Kidney epithelial cell (primary cell): Measurements from ENCODE around the gene NEB. TPM values are rescaled to one million over a fixed set of nuclear protein-coding genes. Genes with fewer than 3 reads are reported as not detected.

Source experiments
- DNase-seq: peaks from one replicate; pipeline ENCODE4 v3.0.0-alpha.2; 2010; ENCODE audit warnings: low read depth
- H3K27me3 ChIP-seq: 2 replicates; pipeline ENCODE4 v1.6.0; 2011; ENCODE audit warnings: low read length; ENCODE audit not compliant: control insufficient read depth, insufficient read depth
- H3K36me3 ChIP-seq: 2 replicates; pipeline ENCODE4 v1.5.1; 2011; ENCODE audit warnings: low read length; ENCODE audit not compliant: control insufficient read depth, insufficient read depth
- H3K4me3 ChIP-seq: 2 replicates; pipeline ENCODE4 v1.5.1; 2011; ENCODE audit warnings: low read depth, mild to moderate bottlenecking, control low read depth, low read length
- total RNA-seq: library from RNA; depleted of rRNA; stranded (reverse); fragments of >200 nt; gene quantifications from 2 replicates; pipeline ENCODE4 v1.2.3, GENCODE V29; 2015
- TF ChIP-seq, protein P1 (sequence below): IDR thresholded peaks from 2 replicates; pipeline ENCODE4 v1.5.1; 2011; ENCODE audit warnings: mild to moderate bottlenecking, moderate library complexity, low read length, control low read depth, inconsistent platforms; ENCODE audit not compliant: insufficient read depth, poor library complexity, severe bottlenecking

The NEB gene
- total RNA-seq, 1 donor from 2014 or later: 0.38 TPM

DNA sequence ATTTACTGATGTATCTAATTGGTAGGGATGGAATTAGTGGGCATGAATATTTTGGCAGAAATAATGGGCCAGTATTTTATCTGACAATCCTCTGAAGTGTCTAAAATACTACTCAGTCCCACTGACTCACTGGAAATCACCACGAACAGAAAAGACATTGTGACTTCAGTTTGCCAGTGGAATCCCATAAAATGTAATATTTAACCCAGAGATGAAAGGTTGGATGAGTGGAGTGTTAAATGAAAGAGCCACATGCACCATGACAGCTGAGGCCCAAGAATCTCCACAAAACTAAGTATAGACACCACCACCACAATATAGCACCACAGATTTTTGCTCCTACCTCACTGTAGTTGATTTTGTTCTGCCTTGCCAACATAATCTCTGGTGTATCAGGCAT is 103.9 kb downstream of the NEB start:
- Histone ChIP-seq H3K36me3 (no peaks in the 10 kb centered on the region), H3K4me3 (no peak overlapping the region), H3K27me3 (no peaks in the 10 kb centered on the region)
- peak; percentile 35 for DNase-seq
- TF ChIP-seq, protein P1, sequence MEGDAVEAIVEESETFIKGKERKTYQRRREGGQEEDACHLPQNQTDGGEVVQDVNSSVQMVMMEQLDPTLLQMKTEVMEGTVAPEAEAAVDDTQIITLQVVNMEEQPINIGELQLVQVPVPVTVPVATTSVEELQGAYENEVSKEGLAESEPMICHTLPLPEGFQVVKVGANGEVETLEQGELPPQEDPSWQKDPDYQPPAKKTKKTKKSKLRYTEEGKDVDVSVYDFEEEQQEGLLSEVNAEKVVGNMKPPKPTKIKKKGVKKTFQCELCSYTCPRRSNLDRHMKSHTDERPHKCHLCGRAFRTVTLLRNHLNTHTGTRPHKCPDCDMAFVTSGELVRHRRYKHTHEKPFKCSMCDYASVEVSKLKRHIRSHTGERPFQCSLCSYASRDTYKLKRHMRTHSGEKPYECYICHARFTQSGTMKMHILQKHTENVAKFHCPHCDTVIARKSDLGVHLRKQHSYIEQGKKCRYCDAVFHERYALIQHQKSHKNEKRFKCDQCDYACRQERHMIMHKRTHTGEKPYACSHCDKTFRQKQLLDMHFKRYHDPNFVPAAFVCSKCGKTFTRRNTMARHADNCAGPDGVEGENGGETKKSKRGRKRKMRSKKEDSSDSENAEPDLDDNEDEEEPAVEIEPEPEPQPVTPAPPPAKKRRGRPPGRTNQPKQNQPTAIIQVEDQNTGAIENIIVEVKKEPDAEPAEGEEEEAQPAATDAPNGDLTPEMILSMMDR: no peak

- H3K36me3 ChIP-seq: no peaks in the 10 kb centered on the region
- TF ChIP-seq, protein P1: no peak
- DNase-seq: no peak
- no peak overlapping the region for H3K4me3 ChIP-seq
- H3K27me3 ChIP-seq: no peaks in the 10 kb centered on the region
Measured at GRCh38 chr2:151627353-151627752, 106.9 kb downstream of the NEB start.

- TF ChIP-seq, protein P1: no peak
- Histone ChIP-seq H3K27me3 (no peaks in the 10 kb centered on the region), H3K36me3 (no peaks in the 10 kb centered on the region), H3K4me3 (no peak overlapping the region)
- no peak for DNase-seq
Measured at GRCh38 chr2:151624271-151624670, 110.0 kb downstream of the NEB start.

GRCh38 chr2:151623631-151624030 is 110.6 kb downstream of the NEB start:
- H3K27me3 ChIP-seq: no peaks in the 10 kb centered on the region
- TF ChIP-seq, protein P1: no peak
- H3K4me3 ChIP-seq: no peak overlapping the region
- no peak for DNase-seq
- no peaks in the 10 kb centered on the region for H3K36me3 ChIP-seq

GRCh38 chr2:151620761-151621160 is 113.5 kb downstream of the NEB start:
- H3K36me3 ChIP-seq: no peaks in the 10 kb centered on the region
- DNase-seq: no peak
- no peak overlapping the region for H3K4me3 ChIP-seq
- no peaks in the 10 kb centered on the region for H3K27me3 ChIP-seq
- TF ChIP-seq, protein P1: no peak

DNA sequence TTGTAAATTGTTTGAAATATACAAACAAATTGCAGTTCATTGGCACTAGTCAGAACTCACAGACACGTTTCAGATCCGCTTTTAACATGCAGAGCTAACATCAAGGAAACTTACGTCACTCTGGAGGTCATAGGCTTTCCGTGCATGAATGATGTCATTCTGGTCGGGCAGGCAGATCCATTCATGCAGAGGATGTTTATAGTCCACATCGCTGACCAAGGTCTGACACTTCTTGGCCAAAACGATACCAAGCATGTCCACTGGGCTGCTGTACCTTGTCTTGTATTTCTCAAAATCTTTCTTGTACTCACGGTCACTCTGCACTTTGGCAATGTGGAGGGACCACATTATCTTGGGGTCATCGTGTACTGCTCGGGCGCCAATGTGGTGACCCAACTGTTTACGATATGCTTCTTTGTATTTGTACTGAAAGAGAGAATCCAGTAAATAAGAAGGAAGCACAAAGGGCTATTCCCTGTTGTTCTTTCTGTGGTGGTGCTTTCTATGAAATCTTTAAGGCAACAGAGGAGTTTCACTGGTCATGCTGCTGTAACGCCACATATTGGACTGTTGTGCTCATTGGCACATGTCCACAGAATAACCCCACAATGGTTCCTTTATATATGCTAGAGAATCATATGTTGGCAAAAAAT is 114.8 kb downstream of the NEB start:
- TF ChIP-seq, protein P1: peak; percentile 20
- Histone ChIP-seq H3K36me3 (no peaks in the 10 kb centered on the region), H3K27me3 (no peaks in the 10 kb centered on the region), H3K4me3 (no peak overlapping the region)
- peak; percentile 45 for DNase-seq
